ENCODE measurements around the gene TUSC2.
A peak's percentile ranks its signal among the peaks of the same experiment; 100 is the strongest.
"Not testable (repeated sequence)": the region's sequence is repeated elsewhere in the genome, so short reads cannot be mapped to it uniquely, and the experiment has no call there.

TUSC2 gene

GRCh38 chr3:50319894-50320625, 8.0 kb downstream of the TUSC2 start:
- no peak for DNase-seq (ENCODE audit: low read depth in 2 of 3, low spot score in 1 of 3)

DNA sequence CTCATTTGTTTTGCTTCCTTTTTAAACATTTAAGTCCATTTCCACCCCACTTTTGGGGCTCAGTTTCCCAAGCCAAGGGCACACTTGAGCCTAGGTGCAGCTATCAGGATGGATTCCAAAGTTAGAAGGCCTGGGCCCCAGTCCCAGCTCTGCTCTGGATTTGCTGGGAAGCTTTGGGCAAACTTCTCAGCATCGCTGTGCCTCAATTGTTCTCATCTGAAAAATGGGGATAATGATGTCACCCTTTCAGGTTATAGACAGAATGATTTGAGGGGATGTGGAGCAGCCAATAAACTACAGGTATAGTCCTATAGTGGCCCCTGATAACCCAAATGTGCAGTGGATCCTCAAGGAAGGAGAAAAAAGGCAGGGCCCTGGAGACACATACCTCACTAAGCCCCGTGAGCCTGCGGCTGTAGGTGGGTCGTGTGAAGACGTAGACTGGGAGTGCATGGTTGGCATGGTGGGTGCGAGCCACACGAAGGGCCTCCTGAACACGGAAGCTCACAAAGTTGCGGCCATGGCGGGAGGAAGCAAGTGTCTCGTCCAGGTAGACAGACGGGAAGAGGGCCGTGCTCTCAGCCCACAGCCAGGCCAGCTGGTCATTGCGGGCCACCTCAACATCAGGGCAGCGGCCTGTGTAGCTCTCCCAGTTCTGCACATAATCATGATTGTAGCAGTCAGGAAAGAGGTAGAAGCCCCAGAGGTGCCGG, 8.7 kb downstream of the TUSC2 start:
- DNase-seq (ENCODE audit: low read depth in 2 of 3, low spot score in 1 of 3) = no peak

GRCh38 chr3:50318615-50319014, 9.4 kb downstream of the TUSC2 start:
- no peak for DNase-seq (ENCODE audit: low read depth in 2 of 3, low spot score in 1 of 3)

GRCh38 chr3:50318163-50318562, 9.9 kb downstream of the TUSC2 start:
- no peak for DNase-seq (ENCODE audit: low read depth in 2 of 3, low spot score in 1 of 3)

GRCh38 chr3:50317300-50317699, 10.7 kb downstream of the TUSC2 start:
- DNase-seq (ENCODE audit: low read depth in 2 of 3, low spot score in 1 of 3) = no peak

DNA sequence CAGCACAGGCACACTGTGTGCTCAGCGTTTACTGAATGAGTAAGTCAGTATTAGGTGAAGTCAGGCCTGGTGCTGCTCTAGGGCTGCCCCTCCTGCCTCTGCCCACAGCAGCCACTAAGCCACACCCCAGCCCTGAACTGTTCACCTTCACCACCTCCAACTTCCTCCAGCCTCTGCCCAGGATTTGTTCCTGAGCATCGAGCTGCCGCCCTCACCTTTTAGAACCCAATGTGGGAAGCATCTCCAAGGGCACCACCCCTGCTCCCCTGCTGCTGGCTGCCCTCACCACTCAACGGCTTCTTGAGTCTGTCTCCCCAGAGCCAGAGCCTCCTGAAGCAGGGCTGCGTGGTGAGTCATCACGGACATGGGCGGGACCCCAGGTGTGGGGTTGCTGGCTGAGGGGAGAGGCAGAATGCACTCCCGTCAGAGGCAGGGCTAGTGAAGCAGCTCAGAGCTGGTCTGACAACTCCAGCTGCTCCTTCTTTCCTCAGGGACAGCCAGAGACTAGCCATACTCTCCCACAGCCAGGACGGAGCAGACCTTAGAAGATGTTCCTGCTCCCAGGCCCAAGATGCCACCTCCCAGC, 11.3 kb downstream of the TUSC2 start:
- no peak for DNase-seq (ENCODE audit: low read depth in 2 of 3, low spot score in 1 of 3)

DNA sequence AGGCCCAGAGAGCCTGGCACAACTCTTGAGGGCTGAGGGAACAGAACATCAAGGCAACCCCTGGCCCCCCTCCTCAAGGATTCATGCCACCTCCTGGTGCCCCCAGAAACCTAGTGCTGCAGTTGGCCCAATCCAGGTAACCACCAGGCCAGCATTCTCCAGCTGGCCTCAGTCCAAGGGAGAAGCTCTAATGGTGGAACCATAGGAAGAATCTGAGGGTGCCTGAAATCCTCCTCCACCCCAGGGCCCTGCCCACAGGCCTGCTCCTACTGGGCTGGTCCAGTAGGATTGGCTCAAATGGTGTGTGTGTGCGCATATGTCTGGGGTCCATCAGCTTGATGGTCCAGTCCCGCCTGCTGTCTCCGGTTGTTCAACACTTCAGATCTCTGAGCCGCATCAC, 13.2 kb downstream of the TUSC2 start:
- DNase-seq (ENCODE audit: low read depth in 2 of 3, low spot score in 1 of 3) = no peak

DNA sequence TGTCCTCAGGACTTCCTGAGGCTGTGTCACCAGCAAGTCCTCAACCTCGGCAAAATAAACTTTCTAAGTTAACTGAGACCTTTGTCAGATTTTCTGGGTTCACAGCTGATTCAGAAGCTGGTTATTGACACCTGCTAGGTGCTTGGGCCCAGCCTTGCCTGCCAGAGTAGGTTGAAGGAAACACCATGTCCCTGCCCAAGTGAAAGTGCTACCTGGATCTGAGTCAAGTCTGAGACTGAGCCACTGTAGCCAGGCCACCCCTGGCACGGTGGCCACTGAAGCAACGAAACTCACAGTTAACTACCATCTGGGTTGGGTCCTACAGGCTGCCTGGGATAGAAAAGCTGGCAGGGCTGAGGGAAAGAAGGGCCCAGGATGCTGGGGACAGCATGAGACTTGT, 13.7 kb downstream of the TUSC2 start:
- DNase-seq (ENCODE audit: low read depth in 2 of 3, low spot score in 1 of 3) = no peak

DNA sequence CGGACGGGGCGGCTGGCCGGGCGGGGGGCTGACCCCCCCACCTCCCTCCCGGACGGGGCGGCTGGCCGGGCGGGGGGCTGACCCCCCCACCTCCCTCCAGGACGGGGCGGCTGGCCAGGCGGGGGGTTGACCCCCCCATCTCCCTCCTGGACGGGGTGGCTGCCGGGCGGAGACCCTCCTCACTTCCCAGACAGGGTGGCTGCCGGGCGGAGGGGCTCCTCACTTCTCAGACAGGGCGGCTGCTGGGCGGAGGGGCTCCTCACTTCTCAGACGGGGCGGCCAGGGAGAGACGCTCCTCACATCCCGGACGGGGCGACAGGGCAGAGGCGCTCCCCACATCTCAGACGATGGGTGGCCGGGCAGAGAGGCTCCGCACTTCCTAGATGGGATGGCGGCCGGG, 16.0 kb downstream of the TUSC2 start:
- DNase-seq (ENCODE audit: low read depth in 2 of 3, low spot score in 1 of 3) = not testable (repeated sequence)

DNA sequence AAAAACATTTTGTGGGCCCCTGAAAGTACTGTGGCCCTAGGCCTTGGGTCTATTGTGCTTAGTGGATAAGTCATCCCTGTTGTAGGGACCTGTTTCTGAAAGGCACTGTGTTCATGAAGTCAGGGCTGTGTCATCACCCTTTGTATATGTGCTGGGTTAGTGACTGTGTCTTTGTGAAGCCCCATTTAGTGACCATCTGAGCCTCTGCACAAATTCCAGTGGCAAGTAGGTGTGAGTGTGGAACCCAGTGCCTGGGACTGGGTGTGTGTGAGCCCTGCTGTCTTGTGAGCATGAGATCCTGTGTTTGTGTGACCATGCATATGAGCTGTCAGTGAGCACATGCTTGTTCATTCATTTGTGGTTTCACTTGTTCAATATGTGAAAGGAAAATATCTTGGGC, 23.4 kb downstream of the TUSC2 start:
- DNase-seq (ENCODE audit: low read depth in 2 of 3, low spot score in 1 of 3) = no peak

GRCh38 chr3:50303013-50303815, 24.8 kb downstream of the TUSC2 start, which contains the start of gene HYAL1:
Gene HYAL1 (minus strand): TSS chr3:50303574. CDS start chr3:50302956, 618 bp downstream.
- no peak for DNase-seq (ENCODE audit: low read depth in 2 of 3, low spot score in 1 of 3)

- DNase-seq (ENCODE audit: low read depth in 2 of 3, low spot score in 1 of 3) = no peak
Measured at GRCh38 chr3:50302095-50303012, 25.7 kb downstream of the TUSC2 start.

DNA sequence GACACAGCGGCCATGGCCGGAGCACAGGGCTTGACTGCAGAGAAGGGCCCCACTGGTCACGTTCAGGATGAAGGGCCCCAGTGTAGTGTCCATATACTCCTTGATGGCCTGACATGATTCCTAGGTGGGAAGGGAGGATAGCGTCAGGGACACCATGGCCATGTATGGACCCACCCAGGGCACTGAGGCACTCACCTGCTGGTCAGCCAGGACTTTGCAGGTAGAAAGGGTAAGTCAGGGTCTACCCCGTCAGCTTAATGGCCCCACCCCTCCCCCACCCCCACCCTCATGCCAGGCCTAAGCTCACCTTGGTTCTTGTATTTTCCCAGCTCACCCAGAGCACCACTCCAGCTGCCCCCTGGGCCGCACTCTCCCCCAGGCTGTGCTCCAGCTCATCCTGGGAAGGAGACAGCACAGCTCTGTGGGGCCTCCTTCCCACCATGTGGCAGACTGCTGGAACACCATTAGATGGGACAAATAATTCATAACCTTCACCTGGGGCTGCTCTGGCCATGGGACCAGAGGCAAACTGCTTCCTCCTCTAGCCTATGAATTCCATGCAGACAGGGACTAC, 27.3 kb downstream of the TUSC2 start:
- DNase-seq (ENCODE audit: low read depth in 2 of 3, low spot score in 1 of 3) = no peak

DNA sequence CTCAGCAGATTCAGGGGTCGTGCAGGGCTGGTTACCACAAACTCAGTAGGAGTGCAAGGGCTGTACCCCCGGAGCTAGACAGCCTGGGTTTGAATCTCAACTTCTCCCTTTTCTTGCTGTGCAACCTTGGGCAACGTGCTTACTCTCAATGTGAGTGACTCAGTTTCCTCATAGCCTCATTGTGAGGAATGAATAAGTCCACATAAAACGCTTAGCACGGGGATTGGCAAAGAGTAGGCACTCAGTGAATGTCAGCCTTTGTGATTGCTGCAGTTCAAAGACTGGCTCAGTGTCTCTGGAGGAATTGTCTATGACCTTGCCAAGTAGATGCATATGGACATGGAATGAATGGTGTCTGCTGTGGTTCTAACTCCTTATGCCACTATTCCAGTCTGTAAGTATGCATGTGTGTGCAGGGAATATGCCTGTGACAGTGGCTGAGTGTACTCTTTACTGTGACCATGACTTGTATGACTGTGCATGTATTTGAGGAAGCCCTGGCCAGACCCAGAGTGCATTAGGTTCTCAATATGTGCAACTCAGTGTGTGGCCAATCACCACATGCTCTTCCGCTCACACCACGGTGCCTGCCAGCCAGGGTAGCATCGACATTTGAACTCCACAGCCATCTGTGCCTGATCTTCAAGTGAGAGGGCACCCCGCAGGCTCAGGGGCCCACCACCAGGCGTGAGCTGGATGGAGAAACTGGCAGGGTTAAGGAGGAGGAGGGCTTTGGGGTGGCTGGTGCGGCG, 27.9 kb downstream of the TUSC2 start:
- DNase-seq (ENCODE audit: low read depth in 2 of 3, low spot score in 1 of 3) = no peak

DNA sequence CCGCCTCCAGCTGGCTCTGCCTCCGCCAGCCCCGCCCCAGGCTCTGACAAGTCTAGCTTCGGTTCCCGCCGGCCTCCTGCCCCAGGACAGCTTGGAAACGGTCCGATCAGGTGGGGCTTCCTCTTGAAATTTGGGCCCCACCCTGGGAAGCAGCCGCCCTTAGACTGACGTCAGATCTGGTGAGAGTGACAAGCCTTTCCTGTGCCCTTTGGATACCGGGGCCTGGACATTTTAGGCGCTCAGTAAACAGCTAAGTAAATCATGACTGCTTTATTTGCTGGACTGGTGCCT, 28.4 kb downstream of the TUSC2 start:
- DNase-seq (ENCODE audit: low read depth in 2 of 3, low spot score in 1 of 3) = no peak

DNA sequence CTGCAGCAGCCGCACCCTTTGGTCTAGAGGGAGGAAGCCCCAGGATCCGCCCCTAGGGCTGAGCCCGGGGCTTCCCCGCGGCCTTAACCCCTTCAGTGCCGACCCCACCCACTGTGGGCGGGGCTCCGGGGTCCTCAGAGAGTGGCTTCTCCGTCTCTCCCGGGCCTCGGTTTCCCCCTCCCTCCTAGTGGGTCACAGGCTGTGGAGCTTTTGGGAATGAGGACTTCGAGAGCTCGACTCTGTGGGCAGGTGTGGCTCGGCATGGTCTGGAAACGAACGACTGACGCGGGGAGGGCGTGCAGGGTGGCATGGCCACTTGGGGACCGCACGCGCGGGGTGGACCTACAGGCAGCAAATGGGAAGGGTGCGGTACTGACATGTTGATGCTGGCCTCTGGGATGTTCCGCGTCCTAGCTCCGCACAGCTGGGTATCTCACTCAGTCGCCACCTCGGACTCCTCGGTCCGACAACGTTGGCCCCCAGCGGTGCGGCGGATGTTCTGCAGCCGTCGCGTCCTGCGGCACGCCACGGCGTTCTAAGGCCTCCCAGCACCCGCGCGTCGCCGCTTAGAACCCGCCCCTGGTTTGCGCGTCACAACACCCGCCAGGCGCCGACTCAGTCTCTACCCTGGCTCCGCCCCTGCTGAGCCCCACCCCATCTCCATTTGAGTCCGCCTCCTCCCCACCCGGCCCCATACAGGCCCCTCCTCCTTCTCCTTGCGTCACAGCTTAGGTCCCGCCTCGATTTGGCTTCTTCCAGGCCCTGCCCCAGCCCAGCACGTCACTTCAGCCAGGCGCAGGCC, 29.0 kb downstream of the TUSC2 start, which contains the start of the genes HYAL3 and NAA80:
HYAL3 (minus strand) TSS at position 570 of the 802 bp plus-strand sequence. CDS start 3,803 bp downstream, outside the sequence.
NAA80 (minus strand) TSS at position 570 of the 802 bp plus-strand sequence. CDS start 1,942 bp downstream, outside the sequence.
- peak; percentile 99 to 100 (median 99) for DNase-seq (ENCODE audit: low read depth in 2 of 3, low spot score in 1 of 3)

GRCh38 chr3:50297896-50298725, 29.9 kb downstream of the TUSC2 start:
- no peak for DNase-seq (ENCODE audit: low read depth in 2 of 3, low spot score in 1 of 3)

DNA sequence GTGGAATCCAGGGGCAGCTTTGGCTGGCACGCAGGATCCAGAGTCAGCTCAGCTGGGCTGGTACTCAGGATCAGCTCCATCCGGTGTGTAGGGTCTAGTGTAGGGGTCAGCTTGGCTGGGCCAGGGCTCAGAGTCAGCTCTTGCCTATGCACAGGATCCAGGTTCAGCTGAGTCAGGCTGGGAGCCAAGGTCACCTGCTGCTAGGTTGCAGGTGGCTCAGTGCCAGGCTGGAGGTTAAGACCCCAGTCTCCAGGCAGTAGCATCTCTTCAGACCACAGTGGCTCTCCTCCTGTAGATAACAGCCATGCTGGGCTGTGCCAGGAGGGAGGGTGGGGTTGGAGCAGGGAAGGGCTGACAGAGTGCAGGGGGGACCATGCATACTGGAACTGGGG, 30.6 kb downstream of the TUSC2 start:
- no peak for DNase-seq (ENCODE audit: low read depth in 2 of 3, low spot score in 1 of 3)

All from stimulated activated CD4-positive, alpha-beta T cell treated with anti-CD3 and anti-CD28 coated beads, Interleukin-12 subunit alpha, Interleukin-12 subunit beta, amount 100 ng/mL, for 48 hours (primary cell).